Mucosa of descending colon (tissue), 3 donors: ENCODE data around the gene GID8. TPM values are rescaled to one million over a fixed set of nuclear protein-coding genes. Genes with fewer than 3 reads are reported as not detected.

Source experiments
- ATAC-seq: fragments of 200-7000 bp; cut with Tn5 transposase; one replicate; pipeline ENCODE4 v1.9.1; 2020; ENCODE audit warnings: mild to moderate bottlenecking, moderate library complexity
- DNase-seq, 3 donors: peaks; one replicate each; pipeline ENCODE4 v3.0.0-alpha.2; 2020
- H3K36me3 ChIP-seq: fragments of 200-600 bp; one replicate; pipeline ENCODE4 v1.8.0; 2021; ENCODE audit warnings: low read depth, mild to moderate bottlenecking
- H3K4me1 ChIP-seq: fragments of 200-600 bp; one replicate; pipeline ENCODE4 v1.8.0; 2021; ENCODE audit warnings: low read depth, mild to moderate bottlenecking
- H3K4me3 ChIP-seq: fragments of 200-600 bp; one replicate; pipeline ENCODE4 v1.8.0; 2021; ENCODE audit warnings: mild to moderate bottlenecking
- H3K9me3 ChIP-seq: fragments of 200-600 bp; one replicate; pipeline ENCODE4 v1.8.0; 2021; ENCODE audit warnings: mild to moderate bottlenecking
- intact Hi-C, 2 donors: fragments of 100-400 bp; cut with DNase I in 1 of 2; cut with micrococcal nuclease in 1 of 2; formaldehyde crosslinking; loops; one replicate each; pipeline versions ENCODE4 v1.11.0 to v1.11.1; 2022; cut with DNase I, micrococcal nuclease
- total RNA-seq, 3 donors: library from RNA; stranded (reverse); fragmentation: NEBNext Ultra II Directional in 2 of 3; extraction: Animal tissue kit (Norgen Biotek cat#: 25700) in 2 of 3; gene quantifications; one replicate each; pipeline versions ENCODE4 v1.2.1 to v1.2.4, GENCODE V29; 2021 to 2023
- TF ChIP-seq, protein P1 (sequence below): fragments of 200-600 bp; IDR thresholded peaks from one replicate; pipeline ENCODE4 v1.8.0; 2022; ENCODE audit warnings: antibody characterized with exemption, mild to moderate bottlenecking
- donor health status: DM: no; HTN: no; CAD: no; lungs with moderate emphysema.
- donor health status: DM: no; HTN: no; CAD: no.
- donor health status: DM: no; HTN: yes; CAD: no.

Gene GID8
- total RNA-seq, 3 donors from 2014 or later, result 32.6 to 37.1 (median 34.2) TPM

- no peak for DNase-seq
- TF ChIP-seq, protein P1, sequence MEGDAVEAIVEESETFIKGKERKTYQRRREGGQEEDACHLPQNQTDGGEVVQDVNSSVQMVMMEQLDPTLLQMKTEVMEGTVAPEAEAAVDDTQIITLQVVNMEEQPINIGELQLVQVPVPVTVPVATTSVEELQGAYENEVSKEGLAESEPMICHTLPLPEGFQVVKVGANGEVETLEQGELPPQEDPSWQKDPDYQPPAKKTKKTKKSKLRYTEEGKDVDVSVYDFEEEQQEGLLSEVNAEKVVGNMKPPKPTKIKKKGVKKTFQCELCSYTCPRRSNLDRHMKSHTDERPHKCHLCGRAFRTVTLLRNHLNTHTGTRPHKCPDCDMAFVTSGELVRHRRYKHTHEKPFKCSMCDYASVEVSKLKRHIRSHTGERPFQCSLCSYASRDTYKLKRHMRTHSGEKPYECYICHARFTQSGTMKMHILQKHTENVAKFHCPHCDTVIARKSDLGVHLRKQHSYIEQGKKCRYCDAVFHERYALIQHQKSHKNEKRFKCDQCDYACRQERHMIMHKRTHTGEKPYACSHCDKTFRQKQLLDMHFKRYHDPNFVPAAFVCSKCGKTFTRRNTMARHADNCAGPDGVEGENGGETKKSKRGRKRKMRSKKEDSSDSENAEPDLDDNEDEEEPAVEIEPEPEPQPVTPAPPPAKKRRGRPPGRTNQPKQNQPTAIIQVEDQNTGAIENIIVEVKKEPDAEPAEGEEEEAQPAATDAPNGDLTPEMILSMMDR, result no peak
- ATAC-seq, result no peak
- Histone ChIP-seq H3K36me3 (no peaks in the 10 kb centered on the region), H3K4me3 (no peak overlapping the region), H3K4me1 (no peaks in the 10 kb centered on the region), H3K9me3 (no peaks in the 10 kb centered on the region)
- intact Hi-C loops, result no loop called here
Observed at GRCh38 chr20:62982124-62983075, 44.5 kb downstream of the GID8 start.

DNA sequence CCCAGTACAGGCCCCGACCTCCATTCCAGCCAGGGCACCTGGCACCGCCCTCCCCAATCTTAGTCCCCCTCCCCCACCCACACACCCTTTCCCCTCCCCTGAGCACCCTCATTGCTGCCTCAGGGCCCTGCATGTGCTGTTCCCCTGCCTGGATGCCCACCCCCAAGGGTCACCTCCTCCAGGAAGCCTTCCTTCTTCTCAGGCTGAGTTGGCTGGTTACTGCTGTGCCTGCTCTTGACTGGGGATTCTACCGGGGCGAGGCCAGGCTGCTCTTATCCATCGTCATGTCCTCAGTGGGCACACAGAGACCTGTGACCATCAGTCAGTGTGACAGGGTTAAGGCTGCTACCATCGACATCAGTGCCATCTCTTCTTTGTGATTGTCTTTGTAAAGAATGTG lies 45.3 kb downstream of the GID8 start:
- Histone ChIP-seq H3K36me3 (no peaks in the 10 kb centered on the region), H3K4me3 (no peak overlapping the region), H3K4me1 (no peaks in the 10 kb centered on the region), H3K9me3 (no peaks in the 10 kb centered on the region)
- no peak for DNase-seq
- intact Hi-C loops, result no loop called here
- ATAC-seq, result no peak
- TF ChIP-seq, protein P1, result no peak

DNA sequence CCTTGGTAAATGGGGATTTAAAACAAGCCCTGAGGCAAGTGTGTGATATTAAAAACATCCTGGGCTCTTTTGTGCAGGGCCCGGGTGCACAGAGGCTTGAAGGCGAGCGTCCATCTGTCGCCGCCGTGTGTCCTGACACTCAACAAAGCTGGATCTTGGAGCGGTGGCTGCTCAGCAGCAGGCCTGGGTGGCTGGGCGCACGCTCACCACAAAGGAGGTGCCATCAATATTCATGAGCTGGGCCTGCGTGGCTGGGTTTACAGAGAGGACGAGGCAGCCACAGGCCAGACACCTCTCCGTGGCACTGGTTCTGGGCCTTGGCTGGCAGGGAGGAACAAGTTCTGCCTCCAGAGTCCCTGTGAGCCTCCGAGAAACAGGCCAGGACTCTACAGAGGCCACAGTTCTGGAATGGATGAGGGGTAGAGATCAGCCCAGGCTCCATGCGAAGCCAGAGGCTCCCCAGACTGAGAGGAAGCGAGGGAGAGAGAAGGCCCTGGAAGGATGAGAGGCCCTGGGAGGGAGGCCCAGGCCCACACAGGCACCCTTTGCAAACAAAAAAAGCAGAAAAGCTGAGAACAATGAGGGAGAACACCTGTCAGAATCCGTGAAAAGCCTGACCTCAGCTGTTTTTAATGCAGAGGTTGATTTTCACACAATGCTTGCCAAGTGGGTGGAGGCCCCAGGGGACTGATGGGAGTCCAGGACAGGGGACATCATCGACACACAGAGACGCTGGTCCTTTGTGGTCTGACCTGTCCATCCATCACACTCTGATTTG lies 46.9 kb downstream of the GID8 start:
- H3K4me1 ChIP-seq, result no peaks in the 10 kb centered on the region
- H3K9me3 ChIP-seq, result no peaks in the 10 kb centered on the region
- no peaks in the 10 kb centered on the region for H3K36me3 ChIP-seq
- TF ChIP-seq, protein P1, result no peak
- ATAC-seq, result no peak
- no peak overlapping the region for H3K4me3 ChIP-seq
- intact Hi-C loops, result no loop called here
- DNase-seq, result no peak

- ATAC-seq (no peak), DNase-seq (no peak)
- TF ChIP-seq, protein P1, result no peak
- H3K4me3 ChIP-seq, result no peak overlapping the region
- no peaks in the 10 kb centered on the region for H3K9me3 ChIP-seq
- intact Hi-C loops, result no loop called here
- no peaks in the 10 kb centered on the region for H3K4me1 ChIP-seq
- no peaks in the 10 kb centered on the region for H3K36me3 ChIP-seq
Observed at GRCh38 chr20:62985444-62985778, 47.5 kb downstream of the GID8 start.

GRCh38 chr20:62986257-62986800 lies 48.4 kb downstream of the GID8 start:
- DNase-seq (no peak), ATAC-seq (no peak)
- Histone ChIP-seq H3K4me1 (no peaks in the 10 kb centered on the region), H3K4me3 (no peak overlapping the region), H3K36me3 (no peaks in the 10 kb centered on the region), H3K9me3 (no peaks in the 10 kb centered on the region)
- TF ChIP-seq, protein P1, result no peak
- intact Hi-C loops, result no loop called here
